Forelimb muscle (tissue), 1 donor: ENCODE data around the gene ZMYM2. TPM values are rescaled to one million over a fixed set of nuclear protein-coding genes. Genes with fewer than 3 reads are reported as not detected.
"Not testable (repeated sequence)": the region's sequence is repeated elsewhere in the genome, so short reads cannot be mapped to it uniquely, and the experiment has no call there.

Source experiments
- DNase-seq: peaks from one replicate; pipeline ENCODE4 v3.0.0-alpha.2; 2013; ENCODE audit warnings: low read depth
- polyA plus RNA-seq: library from polyadenylated mRNA; unstranded; fragments of 120-200 nt; gene quantifications from one replicate; pipeline ENCODE4 v1.2.1, GENCODE V29; 2013; ENCODE audit not compliant: insufficient read length

Gene ZMYM2
- polyA plus RNA-seq = 54.1 TPM

DNA sequence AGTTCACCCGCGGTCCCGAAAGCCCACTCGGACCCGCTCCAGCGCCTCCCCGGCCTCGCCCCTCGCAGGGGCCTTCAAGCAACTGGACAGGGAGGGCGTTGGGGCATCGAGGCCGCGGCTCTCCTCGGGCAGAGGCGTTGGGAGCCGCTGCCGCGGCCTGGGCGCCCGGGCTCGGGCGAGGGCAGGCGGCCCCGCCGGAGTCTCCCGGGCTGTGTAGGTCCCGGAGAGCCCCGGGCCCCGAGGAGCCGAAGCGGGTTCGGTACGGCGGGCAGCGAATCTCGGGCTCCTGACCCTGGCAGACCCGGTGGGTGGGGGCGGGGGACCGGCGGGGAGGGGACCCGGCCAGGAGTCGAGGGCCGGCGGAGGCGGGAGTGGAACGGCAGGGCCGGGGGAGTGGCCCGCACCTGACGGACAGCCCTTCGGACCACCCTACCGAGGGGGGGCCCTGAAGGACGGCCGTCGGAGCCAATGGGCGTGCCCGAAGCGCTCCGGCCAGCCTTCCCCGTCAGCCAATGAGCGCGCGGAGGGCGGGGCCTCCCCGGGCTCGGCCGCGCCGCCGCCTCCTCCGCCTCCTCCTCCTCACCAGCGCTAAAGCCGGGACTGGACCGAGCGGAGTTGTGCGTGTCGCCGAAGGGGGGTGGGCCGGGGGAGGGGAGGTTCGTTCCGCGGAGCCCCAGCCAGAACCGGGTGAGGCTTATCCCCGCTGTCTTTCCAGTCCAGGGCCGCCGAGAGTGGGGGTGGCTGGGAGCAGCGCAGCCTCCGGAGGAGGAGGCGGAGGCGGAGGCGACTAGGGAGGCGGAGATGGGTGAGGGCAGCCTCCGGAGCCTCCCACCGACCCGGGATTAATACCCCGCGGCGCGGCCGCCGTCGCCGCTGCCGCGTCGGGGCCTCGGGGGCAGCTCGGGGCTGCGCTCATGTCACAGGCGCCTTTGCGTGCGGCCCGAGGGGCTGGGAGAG lies at the start of gene ZMYM2:
TSS of gene ZMYM2 (plus strand) at position 573 of the 957 bp plus-strand sequence. CDS start 34,346 bp downstream, outside the sequence.
- DNase-seq = peak; percentile 83

DNA sequence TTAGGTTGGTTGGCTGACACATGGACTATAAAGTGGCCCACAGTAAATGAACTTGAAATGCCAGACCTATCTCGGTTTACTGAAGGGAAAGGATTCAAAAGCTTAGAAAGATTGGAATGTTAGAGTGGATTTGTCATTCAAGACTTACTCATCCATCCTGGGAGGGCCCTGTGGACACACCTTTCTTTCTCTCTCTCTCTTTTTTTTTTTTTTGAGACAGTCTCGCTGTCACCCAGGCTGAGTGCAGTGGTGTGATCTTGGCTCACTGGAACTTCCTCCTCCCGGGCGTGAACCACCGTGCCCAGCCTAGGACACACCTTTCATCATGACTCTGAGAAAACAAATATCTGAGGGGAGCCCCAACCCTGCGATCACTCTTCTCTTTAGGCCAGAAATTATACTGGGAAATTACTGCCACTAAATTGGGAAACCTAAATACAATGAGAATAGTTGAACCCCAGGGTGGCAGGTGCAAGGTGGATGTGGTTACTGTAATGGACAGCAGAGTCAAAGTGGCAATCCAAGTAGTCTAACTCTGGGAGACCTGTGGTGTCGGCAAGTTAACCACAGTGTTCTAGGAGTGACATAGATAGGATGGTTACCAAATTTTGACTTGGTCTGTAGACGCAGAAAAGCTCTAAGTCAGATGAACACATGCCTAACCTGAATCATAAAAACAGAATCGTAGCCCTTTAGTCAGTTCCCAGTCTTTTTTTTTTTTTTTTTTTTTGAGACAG lies 48.0 kb upstream of the ZMYM2 start:
- DNase-seq = no peak

DNA sequence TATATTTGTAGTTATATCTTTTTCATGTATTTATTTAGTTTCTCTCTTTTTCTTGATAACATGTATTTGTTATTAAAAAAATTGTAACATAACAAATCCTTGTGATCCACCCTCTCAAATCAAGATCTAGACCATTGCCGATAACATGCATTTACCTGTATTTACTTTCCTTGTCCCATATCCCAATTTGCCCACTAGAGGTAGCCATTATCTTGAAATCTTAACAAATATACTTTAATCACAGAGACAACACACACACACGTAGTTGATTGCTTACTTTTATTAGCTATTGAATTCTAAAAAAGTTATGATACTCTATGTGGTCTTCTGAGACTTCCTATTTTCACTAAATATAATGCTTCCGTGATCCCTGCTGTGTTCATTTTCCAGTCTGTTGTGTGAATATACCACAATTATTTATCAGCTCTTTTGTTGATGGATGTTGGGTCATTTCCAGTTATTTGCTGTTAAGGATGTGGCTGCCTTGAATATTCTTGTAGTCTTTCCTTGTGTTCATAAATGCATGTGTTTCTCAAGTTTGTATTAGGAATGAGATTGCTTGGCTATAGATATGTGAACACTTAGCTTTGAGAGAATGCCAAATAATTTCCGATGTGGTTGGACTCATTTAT lies 31.3 kb upstream of the ZMYM2 start:
- DNase-seq = no peak

DNA sequence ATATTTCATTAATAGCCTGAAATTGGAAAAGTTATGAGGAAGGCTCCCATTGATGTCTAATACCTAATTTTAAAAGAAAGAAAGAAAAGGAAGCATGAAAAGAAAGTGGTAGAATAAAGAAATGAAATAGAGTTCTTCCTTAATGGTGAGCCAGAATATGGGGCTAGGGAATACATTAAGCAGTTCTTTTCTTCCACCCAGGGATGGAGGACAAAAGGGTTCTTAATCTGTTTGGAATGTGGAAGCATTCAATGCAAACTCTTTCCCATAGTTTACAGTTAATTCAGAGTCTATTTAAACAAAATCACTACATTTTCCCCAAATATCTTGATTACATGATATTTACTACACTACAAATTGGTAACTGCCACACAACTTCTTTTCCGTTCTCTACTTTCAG lies 18.4 kb upstream of the ZMYM2 start:
- no peak for DNase-seq

DNA sequence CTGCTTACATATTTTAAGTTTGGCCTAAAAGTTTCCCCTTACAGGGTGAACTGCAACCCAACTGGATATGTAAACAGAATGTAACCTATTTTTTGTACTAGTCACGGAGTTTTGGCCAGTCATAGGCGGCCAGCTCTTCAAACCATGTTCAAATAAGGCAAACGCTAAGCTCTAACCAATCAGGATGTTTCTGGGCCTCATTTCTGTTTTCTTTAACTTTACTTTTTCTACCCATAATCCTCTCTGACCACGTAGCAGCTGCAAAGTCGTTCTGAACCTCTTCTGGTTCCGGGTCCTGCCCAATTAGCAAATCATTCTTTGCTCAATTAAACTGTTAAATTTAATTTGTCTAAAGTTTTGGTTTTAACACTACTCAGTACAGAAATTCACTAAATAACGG lies 8.2 kb upstream of the ZMYM2 start:
- no peak for DNase-seq

DNA sequence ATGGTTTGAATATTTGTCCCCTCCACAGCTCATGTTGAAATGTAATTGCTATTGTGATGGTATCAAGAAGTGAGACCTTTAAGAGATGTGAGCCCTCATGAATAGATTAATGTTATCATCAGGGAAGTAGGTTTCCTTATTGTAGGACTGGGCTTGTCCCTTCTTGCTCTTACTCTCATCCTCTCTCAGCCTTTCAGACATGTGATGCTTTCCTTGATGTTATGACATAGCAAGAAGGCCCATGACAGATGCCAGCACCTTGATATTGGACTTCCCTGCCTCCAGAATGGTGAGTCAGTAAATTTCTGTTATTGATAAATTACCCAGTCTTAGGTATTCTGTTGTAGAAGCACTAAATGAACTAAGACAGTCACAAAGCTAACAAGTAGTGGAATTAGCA lies 5.7 kb upstream of the ZMYM2 start:
- DNase-seq = no peak

DNA sequence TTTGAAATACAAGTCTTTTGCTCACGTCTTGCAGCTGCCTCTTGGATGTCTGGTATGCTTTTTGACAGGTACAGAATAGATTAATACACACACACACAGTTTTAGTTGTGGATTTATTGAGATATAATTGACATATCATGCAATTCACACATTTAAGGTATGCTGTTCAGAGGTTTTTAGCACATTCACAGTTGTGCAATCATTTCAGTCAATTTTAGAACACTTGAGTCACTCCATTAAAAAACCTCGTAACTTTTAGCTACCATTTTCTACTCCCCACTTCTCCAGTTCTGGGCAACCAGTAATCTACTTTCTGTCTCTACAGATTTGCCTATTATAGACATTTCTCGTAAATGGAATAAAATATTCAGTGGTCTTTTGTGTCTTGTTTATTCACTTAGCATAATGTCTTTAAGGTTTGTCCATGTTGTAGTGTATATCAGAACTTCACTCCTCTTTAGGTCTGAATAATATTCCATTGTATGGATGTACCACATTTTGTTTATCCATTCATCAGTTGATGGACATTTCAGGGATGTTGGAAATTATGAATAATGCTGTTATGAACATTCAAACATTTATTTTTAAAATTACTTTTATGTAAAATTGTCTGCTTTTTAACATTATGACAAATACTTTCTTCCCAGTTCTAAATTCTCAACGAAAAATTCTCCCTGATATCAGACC lies 2.5 kb upstream of the ZMYM2 start:
- DNase-seq = no peak

DNA sequence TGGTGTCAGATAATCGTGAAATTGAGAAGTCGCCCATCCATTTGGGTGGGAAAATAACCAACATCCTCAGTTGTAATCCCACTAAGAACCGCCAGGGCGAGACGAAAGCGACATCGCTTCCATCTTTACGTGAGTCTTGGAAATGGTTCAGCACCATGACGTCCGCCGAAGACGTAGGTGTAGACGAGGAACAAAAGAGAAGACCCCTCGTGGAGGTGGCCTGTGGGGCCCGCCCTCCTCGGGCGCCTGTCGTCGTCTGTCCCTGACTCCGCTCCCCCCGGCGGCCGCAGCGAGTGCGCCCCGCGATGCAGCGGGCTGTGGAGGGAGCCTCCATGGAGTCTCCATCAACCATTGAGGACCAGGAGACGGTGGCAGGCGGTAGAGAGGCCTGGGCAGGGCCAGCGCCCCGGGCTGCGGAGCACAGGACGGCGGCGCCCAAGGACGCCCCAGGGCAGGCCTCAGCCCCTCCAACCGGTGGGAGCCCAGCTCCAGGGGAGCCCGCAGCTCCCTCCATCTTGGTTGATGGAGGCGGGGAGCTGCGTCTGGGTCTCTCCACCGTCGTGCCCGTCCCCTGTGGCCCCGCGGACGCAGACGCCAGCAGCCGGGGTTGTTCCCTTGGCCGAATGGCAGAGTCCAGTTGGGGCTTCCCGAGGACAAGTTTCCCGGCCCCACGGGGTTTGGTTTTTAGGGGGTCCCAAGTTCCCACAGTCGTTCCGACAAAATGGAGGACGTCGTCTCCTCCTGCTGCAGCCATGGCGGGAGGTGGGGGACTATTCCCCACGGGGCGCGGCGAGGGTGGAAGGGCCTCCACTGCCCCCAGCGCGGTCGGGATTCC lies 990 bp upstream of the ZMYM2 start:
- DNase-seq = peak; percentile 89

DNA sequence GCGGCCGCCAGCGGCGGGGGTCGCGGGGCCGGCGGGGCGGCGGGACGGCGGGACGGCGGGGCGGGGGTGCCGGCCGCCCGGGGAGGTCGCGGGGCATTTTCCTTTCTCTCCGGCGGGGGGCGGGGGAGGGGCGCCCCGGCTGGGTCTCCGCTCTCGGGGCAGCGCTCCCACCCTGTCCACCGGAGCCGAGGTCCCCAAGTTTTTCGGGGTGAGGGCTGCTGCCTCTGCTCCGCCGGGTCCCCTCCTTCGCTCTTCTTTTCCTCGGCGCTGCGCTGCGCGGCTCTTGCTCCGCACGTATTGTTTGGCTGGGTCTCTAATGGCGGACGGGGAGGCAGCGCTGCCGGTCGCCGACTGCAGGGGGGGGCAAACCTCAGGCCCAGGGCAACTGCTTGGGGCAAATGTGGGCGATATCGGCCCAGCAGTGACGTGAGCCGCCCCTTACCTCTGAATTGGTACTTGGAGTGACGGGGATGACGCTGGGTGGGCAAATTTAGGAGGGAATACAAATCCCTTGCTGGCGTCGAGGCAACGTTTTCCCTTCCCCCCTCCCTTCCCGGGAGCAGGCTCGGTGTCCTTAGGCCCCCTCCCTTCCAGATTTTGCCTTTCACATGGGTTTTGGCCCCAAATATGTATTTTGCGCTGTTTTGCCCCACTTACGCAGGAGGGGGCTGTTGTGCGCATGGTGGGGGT lies 759 bp downstream of the ZMYM2 start:
- no peak for DNase-seq

DNA sequence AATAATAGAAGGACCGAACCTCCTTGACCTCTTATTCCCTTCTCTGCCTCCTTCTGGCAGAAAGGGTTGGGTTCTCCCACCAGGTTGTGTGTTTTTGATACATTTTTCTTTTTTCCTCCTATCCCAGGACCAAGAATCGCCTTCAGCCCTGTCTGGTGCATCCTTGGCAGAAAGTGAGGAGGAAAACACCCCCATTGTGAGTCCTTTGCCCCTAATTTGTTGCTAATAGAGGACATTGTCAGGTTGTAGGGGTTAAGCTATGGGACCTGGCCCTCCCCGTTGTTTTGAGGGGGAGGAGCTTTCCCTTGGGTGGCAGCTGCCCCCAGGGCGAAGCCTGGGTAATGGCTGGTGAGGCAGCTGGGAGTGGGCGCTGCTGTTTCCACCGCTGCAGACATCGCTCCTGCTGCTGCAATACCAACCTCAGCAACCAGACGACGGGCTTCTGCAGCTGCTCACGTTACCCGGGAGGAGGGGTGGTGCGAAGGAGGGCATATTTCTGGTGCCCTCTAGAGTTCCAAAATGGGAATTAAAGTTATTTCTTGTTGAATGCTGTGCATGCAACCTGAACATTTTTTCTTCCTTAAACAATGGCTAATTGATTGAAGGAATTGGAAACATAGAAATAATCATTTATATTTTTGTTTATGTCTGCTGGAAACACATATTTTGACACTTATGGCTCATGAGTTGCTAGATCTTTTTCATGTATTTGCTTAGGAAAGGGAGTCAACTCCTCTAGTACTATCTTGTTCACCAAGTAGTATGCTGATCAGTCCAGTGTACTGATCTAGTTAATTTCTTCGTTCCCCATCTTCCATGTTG lies 1.5 kb downstream of the ZMYM2 start:
- peak; percentile 74 for DNase-seq

DNA sequence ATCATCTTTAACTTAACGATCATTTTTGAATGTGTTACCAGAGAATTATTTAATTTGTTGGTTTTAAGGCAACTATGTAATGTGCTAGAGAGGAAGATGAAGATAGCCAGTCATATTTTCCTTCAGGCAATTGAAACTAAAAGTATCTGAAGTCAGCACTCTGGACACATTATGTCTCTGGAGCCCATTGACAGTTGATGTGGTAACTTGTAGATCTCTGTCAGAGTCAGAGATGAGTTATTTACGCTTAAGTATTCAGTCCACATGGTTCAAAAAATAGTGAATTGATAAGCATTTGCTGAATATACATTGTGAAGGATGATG lies 2.1 kb downstream of the ZMYM2 start:
- no peak for DNase-seq

DNA sequence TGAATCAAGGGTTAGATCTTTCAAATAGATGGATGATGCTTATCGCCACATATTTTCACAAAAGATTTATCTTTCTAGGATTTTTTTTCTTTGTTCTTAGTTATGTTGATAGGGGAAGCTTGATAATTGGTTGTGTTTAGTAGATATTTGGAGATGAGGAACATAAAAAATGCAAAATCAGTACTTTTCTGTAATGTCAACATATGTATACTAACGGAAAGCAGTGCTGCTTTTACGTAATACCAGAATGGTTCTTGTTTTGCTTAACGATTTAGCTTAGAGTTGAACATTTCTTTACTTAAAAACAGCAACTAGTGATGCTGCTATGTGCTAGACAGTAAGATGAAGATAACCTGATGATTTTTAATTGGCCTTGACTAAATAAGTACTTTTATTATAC lies 3.0 kb downstream of the ZMYM2 start:
- no peak for DNase-seq

DNA sequence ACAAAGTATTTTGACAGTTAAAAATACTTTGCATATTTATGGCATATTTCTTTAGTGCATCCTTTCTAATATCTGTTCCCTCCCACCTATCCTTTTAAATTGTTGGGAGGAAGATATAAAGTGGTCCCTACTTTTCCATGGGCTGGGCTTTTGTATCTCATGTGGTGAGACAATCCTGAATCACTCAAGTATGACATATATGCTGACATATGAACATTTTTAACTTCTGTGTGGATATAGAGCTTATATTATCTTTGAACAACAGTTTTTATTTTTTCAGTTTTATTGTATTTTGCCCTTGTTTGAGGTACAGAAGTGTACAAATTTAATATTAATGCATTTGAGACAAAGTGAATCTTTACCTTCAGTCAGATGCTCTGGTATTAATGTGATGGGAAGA lies 3.4 kb downstream of the ZMYM2 start:
- no peak for DNase-seq

DNA sequence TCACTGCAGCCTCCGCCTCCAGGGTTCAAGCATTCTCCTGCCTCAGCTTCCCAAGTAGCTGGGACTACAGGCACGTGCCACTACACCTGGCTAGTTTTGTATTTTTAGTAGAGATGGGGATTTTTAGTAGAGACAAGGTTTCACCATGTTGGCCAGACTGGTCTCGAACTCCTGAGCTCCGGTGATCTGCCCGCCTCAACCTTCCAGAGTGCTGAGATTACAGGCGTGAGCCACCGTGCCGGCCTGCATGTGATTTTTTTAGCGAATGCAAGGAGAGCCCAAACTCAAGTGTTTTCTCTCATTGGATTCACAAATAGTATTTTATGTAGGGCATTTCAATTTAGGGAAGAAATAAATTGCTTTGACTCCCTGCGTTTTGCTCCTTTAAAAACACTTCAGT lies 4.4 kb downstream of the ZMYM2 start:
- no peak for DNase-seq

DNA sequence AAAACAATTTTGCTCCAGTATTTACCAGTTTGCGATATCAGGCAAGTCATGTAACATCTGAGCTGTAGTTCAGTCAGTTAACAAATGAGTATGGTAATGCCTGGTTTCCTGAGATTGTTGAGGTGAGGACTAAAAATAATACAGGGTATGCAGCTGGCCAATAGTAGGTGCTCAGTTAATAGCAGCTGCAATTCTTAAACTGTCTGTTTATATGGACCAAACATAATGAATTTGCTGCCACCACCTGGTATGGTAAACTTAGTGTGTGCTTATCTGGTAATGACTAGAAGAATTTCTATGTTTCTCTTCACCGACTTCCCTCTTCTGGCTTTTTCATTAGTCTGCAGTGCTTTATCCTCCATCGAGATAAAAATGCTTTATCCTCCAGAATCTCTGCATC lies 9.1 kb downstream of the ZMYM2 start:
- no peak for DNase-seq

DNA sequence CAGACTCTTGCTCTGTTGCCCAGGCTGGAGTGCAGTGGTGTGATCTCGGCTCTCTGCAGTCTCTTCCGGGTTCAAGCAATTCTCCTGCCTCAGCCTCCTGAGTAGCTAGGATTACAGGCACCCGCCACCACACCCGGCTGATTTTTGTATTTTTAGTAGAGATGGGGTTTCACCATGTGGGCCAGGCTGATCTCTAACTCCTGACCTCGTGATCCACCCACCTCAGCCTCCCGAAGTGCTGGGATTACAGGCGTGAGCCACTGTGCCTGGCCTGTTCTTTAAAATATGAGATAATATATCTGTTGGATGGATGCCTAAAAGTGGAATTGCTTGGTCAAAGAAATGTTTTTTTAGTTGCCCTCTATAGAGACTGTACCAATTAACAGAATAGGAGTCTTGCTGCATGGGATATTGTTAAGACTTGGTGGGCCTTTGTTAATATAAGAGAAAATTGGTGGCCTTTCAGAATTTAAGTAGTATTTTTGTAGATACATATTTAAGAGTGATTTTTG lies 16.0 kb downstream of the ZMYM2 start:
- DNase-seq = not testable (repeated sequence)

DNA sequence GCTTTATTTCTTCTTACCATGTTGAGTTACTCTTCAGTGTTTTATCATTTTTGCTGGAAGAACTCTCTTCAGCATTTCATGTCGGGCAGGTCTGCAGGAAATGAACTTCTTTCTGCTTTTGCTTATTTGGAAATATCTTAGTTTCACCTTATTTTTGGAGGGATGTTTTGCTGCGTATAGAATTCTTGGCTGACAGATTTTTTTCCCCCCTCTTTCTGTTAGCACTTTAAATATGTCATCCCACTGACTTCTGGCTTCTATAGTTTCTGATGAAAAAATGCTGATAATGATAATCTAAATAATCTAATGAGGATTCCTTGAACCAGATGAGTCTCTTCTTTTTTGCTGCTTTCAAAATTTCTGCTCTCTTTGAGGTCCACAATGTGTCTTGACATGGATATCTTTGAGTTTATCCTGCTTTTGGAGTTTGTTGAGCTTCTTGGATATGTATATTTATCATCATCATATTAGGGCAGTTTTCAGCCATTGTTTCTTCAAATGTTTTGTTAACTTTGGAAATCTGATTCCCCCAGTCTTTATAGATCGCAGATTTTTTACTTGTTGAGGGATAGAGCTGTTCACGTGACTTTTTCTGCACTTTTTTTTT lies 20.4 kb downstream of the ZMYM2 start:
- no peak for DNase-seq

DNA sequence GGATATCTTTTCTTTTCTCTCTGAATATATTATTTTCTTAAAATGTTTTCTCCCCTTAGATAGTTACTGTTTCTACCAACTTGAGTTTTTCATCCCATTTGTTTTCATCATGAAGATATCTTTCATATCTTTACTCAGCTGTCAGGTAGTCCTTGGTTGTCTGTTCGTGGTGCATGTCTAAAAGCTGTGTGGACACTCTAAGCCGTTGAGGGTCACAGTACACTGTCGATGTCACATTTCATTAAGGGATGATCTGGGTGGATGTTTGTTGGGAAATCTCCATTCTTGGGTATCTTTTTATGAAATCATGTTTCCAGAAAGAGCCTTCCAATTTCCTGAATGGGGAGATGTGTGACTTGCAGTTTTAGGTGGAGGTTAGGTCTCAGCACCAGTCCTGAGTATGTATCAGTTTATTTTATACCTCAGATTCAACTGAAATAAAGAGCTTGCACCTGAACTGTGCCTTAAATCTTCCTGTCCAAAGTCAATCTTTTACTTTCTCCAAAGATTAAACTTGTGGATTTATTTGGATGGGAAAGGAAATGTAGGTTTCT lies 23.2 kb downstream of the ZMYM2 start:
- no peak for DNase-seq
